ENCODE data around the gene SNRPN. TPM values are rescaled to one million over a fixed set of nuclear protein-coding genes. Genes with fewer than 3 reads are reported as not detected.
A peak's percentile ranks its signal among the peaks of the same experiment; 100 is the strongest.

SNRPN gene
- total RNA-seq, 1 experiment from 2014 or later: 86.5 TPM

GRCh38 chr15:24985224-24985623, 30.4 kb downstream of the SNRPN start:
- no peak overlapping the region for H3K27ac Mint-ChIP-seq (ENCODE audit: low read depth, unreplicated experiment)
- peak; percentile 0 for DNase-seq (ENCODE audit: unreplicated experiment)
- ChIA-PET POLR2A (interaction anchor here (0.6 to 1.0 kb wide), 2 partner anchors 29 to 67 kb away, joined by 3 to 4 read pairs; no protein-coding TSS in a partner anchor), CTCF (interaction anchor here (0.6 kb wide), 1 partner anchor 70 kb away, joined by 3 read pairs; no protein-coding TSS in a partner anchor)
- H3K4me1 Mint-ChIP-seq (ENCODE audit: insufficient read depth, unreplicated experiment): no peaks in the 10 kb centered on the region
- H3K36me3 Mint-ChIP-seq (ENCODE audit: insufficient read depth, unreplicated experiment): peaks cover 57% of the 10 kb centered on the region
- H3K27me3 Mint-ChIP-seq (ENCODE audit: insufficient read depth, unreplicated experiment): no peaks in the 10 kb centered on the region
- intact Hi-C loops (cut with micrococcal nuclease): no loop called here
- H3K9me3 Mint-ChIP-seq (ENCODE audit: unreplicated experiment): peaks cover 16% of the 10 kb centered on the region
- no peak for TF ChIP-seq CTCF (IDR thresholded peaks at IDR 0.05; ENCODE audit: unreplicated experiment)
- no TSS peak for BruUV-seq (replicated peaks)
- H3K4me3 Mint-ChIP-seq (ENCODE audit: unreplicated experiment): no peak overlapping the region

- intact Hi-C loops (cut with micrococcal nuclease): no loop called here
- Mint-ChIP-seq H3K4me3 (ENCODE audit: unreplicated experiment) (no peak overlapping the region), H3K27me3 (ENCODE audit: insufficient read depth, unreplicated experiment) (no peaks in the 10 kb centered on the region), H3K4me1 (ENCODE audit: insufficient read depth, unreplicated experiment) (no peaks in the 10 kb centered on the region), H3K9me3 (ENCODE audit: unreplicated experiment) (peaks cover 14% of the 10 kb centered on the region), H3K27ac (ENCODE audit: low read depth, unreplicated experiment) (no peak overlapping the region), H3K36me3 (ENCODE audit: insufficient read depth, unreplicated experiment) (peaks cover 42% of the 10 kb centered on the region)
- CTCF ChIA-PET: no interaction called here
- no TSS peak for BruUV-seq (replicated peaks)
- DNase-seq (ENCODE audit: unreplicated experiment): no peak
- TF ChIP-seq CTCF (IDR thresholded peaks at IDR 0.05; ENCODE audit: unreplicated experiment): no peak
- POLR2A ChIA-PET: no interaction called here
Observed at GRCh38 chr15:24986653-24987052, 31.9 kb downstream of the SNRPN start.

- intact Hi-C loops (cut with micrococcal nuclease): no loop called here
- POLR2A ChIA-PET: no interaction called here
- Mint-ChIP-seq H3K9me3 (ENCODE audit: unreplicated experiment) (peaks cover 44% of the 10 kb centered on the region), H3K27me3 (ENCODE audit: insufficient read depth, unreplicated experiment) (no peaks in the 10 kb centered on the region), H3K4me3 (ENCODE audit: unreplicated experiment) (no peak overlapping the region), H3K27ac (ENCODE audit: low read depth, unreplicated experiment) (no peak overlapping the region), H3K36me3 (ENCODE audit: insufficient read depth, unreplicated experiment) (peaks cover 22% of the 10 kb centered on the region), H3K4me1 (ENCODE audit: insufficient read depth, unreplicated experiment) (no peaks in the 10 kb centered on the region)
- CTCF ChIA-PET: no interaction called here
- no peak for DNase-seq (ENCODE audit: unreplicated experiment)
- BruUV-seq (replicated peaks): no TSS peak
- no peak for TF ChIP-seq CTCF (IDR thresholded peaks at IDR 0.05; ENCODE audit: unreplicated experiment)
Observed at GRCh38 chr15:25019434-25019833, 64.6 kb downstream of the SNRPN start.

- Mint-ChIP-seq H3K36me3 (ENCODE audit: insufficient read depth, unreplicated experiment) (peaks cover 38% of the 10 kb centered on the region), H3K4me1 (ENCODE audit: insufficient read depth, unreplicated experiment) (no peaks in the 10 kb centered on the region)
- no TSS peak for BruUV-seq (replicated peaks)
Observed at GRCh38 chr15:25022233-25022632, 67.4 kb downstream of the SNRPN start.

More at GRCh38 chr15:25022233-25022632, 67.4 kb downstream of the SNRPN start:
- ChIA-PET CTCF (no interaction called here), POLR2A (interaction anchor here (0.8 kb wide), 1 partner anchor 65 kb away, joined by 3 read pairs; no protein-coding TSS in a partner anchor)
- Mint-ChIP-seq H3K4me3 (ENCODE audit: unreplicated experiment) (no peak overlapping the region), H3K9me3 (ENCODE audit: unreplicated experiment) (peaks cover 38% of the 10 kb centered on the region), H3K27me3 (ENCODE audit: insufficient read depth, unreplicated experiment) (no peaks in the 10 kb centered on the region), H3K27ac (ENCODE audit: low read depth, unreplicated experiment) (no peak overlapping the region)
- no peak for TF ChIP-seq CTCF (IDR thresholded peaks at IDR 0.05; ENCODE audit: unreplicated experiment)
- intact Hi-C loops (cut with micrococcal nuclease): no loop called here
- peak; percentile 8 for DNase-seq (ENCODE audit: unreplicated experiment)

Other genes starting within 250 kb of the SNRPN start
- gene SNURF, start within 50 bp of the SNRPN start, total RNA-seq (2022): 35.6 and 36.7 TPM in 2 replicates

All from MCF 10A (cell line).